Caco-2 (cell line): ENCODE measurements around the gene HP. TPM values are rescaled to one million over a fixed set of nuclear protein-coding genes. Genes with fewer than 3 reads are reported as not detected.
"Not testable (repeated sequence)": the region's sequence is repeated elsewhere in the genome, so short reads cannot be mapped to it uniquely, and the experiment has no call there.

ENCODE experiments used
- BruUV-seq: library from RNA; stranded (reverse); fragments of 400-500 nt; replicated peaks from 2 replicates; lab custom pipeline; 2021; lab: Mats Ljungman, UMichigan
- CTCF ChIA-PET: fragments of 300-600 bp; sonication (Branson Sonifier 250); formaldehyde crosslinking; loops from one replicate; lab custom pipeline; 2022; ENCODE audit warnings: antibody characterized with exemption; lab: Charles Lee
- POLR2A ChIA-PET: fragments of 300-600 bp; sonication (Branson Sonifier 250); formaldehyde crosslinking; loops from one replicate; lab custom pipeline; 2022; ENCODE audit warnings: antibody characterized with exemption; lab: Charles Lee
- DNase-seq, 2 experiments: peaks; one replicate each; pipeline versions ENCODE4 v3.0.0 to v3.0.0-alpha.2; 2020 to 2022
- H3K27me3 ChIP-seq: replicated peaks from 2 replicates; pipeline ENCODE4 v1.6.0; 2011; ENCODE audit warnings: low read length; ENCODE audit not compliant: control insufficient read depth, insufficient read depth
- H3K36me3 ChIP-seq: 2 replicates; pipeline ENCODE4 v1.5.1; 2011; ENCODE audit warnings: low read length; ENCODE audit not compliant: control insufficient read depth, insufficient read depth
- H3K4me1 ChIP-seq: fragments of 250-450 bp; sonication (Bioruptor Pico); 2 replicates; pipeline ENCODE4 v1.5.1; 2020; ENCODE audit warnings: mild to moderate bottlenecking
- H3K4me3 ChIP-seq: 2 replicates; pipeline ENCODE4 v1.5.1; 2011; ENCODE audit warnings: low read depth, mild to moderate bottlenecking, control low read depth, low read length
- H3K9me3 ChIP-seq: fragments of 250-450 bp; sonication (Bioruptor Pico); 2 replicates; pipeline ENCODE4 v1.5.1; 2020; ENCODE audit warnings: mild to moderate bottlenecking, moderate library complexity
- H3K27ac Mint-ChIP-seq: one replicate; pipeline ENCODE4 v1.8.0; 2022; ENCODE audit warnings: mixed read lengths; ENCODE audit not compliant: unreplicated experiment
- H3K27me3 Mint-ChIP-seq: one replicate; pipeline ENCODE4 v1.8.0; 2022; ENCODE audit warnings: mixed read lengths; ENCODE audit not compliant: insufficient read depth, unreplicated experiment
- H3K36me3 Mint-ChIP-seq: one replicate; pipeline ENCODE4 v1.8.0; 2022; ENCODE audit warnings: mild to moderate bottlenecking, mixed read lengths; ENCODE audit not compliant: insufficient read depth, unreplicated experiment
- H3K4me1 Mint-ChIP-seq: one replicate; pipeline ENCODE4 v1.8.0; 2022; ENCODE audit warnings: low read depth, mixed read lengths; ENCODE audit not compliant: unreplicated experiment
- H3K4me3 Mint-ChIP-seq: one replicate; pipeline ENCODE4 v1.8.0; 2022; ENCODE audit warnings: mild to moderate bottlenecking, moderate library complexity, mixed read lengths; ENCODE audit not compliant: unreplicated experiment
- H3K9me3 Mint-ChIP-seq: one replicate; pipeline ENCODE4 v1.8.0; 2022; ENCODE audit warnings: mixed read lengths; ENCODE audit not compliant: unreplicated experiment
- CTCF ChIP-seq, 2 experiments: fragments of 200-600 bp in 1 of 2; IDR thresholded peaks; 1 replicate in 1 of 2; 2 replicates in 1 of 2; pipeline versions ENCODE4 v1.5.1 to v1.8.0; 2011 to 2022; ENCODE audit warnings: antibody characterized with exemption in 1 of 2, control low read depth in 1 of 2, inconsistent platforms in 1 of 2, low read depth in 1 of 2, low read length in 1 of 2, mild to moderate bottlenecking in 1 of 2, moderate library complexity in 1 of 2; ENCODE audit not compliant: insufficient read depth in 1 of 2, severe bottlenecking in 1 of 2, unreplicated experiment in 1 of 2
- intact Hi-C: fragments of 100-400 bp; cut with micrococcal nuclease; formaldehyde crosslinking; loops from one replicate; pipeline ENCODE4 v1.10.0; 2022; ENCODE audit not compliant: unreplicated experiment
- total RNA-seq: library from RNA; stranded (reverse); gene quantifications from 2 replicates; pipeline ENCODE4 v1.2.3, GENCODE V29; 2022

HP gene
- total RNA-seq, 1 experiment from 2014 or later = 0.61 TPM

GRCh38 chr16:72076991-72077706, 22.8 kb downstream of the HP start:
- BruUV-seq, H3K9me3 Mint-ChIP-seq, H3K36me3 ChIP-seq, POLR2A ChIA-PET, intact Hi-C loops, H3K4me1 ChIP-seq, H3K27me3 Mint-ChIP-seq, H3K4me3 Mint-ChIP-seq, H3K27ac Mint-ChIP-seq, H3K4me1 Mint-ChIP-seq, H3K36me3 Mint-ChIP-seq, DNase-seq, H3K27me3 ChIP-seq, H3K4me3 ChIP-seq, H3K9me3 ChIP-seq: not testable (repeated sequence)
- CTCF ChIA-PET = interaction anchor here (1.0 kb wide), 1 partner anchor 8 kb away, joined by 3 read pairs; no protein-coding TSS in a partner anchor

- no peak overlapping the region for H3K27ac Mint-ChIP-seq
- POLR2A ChIA-PET = interaction anchor here (1.0 kb wide), 1 partner anchor 10 kb away, joined by 3 read pairs; the partner anchor contains the start of genes DHX38 and TXNL4B
- no peak for TF ChIP-seq CTCF (IDR thresholded peaks at IDR 0.05; ENCODE audit: insufficient read depth in 1 of 2, low read depth in 1 of 2, low read length in 1 of 2, severe bottlenecking in 1 of 2, unreplicated experiment in 1 of 2)
- peaks cover 42% of the 10 kb centered on the region for H3K36me3 Mint-ChIP-seq
- no peak for DNase-seq
- intact Hi-C loops = no loop called here
- Histone ChIP-seq H3K36me3 (peaks cover 2% of the 10 kb centered on the region), H3K4me3 (no peak overlapping the region), H3K9me3 (peaks cover 12% of the 10 kb centered on the region; the same call in 1 of the 2 replicates), H3K27me3 (no peaks in the 10 kb centered on the region), H3K4me1 (no peaks in the 10 kb centered on the region)
- CTCF ChIA-PET = no interaction called here
- BruUV-seq = no TSS peak
- peaks cover 8% of the 10 kb centered on the region for H3K4me1 Mint-ChIP-seq
- no peak overlapping the region for H3K4me3 Mint-ChIP-seq
- H3K27me3 Mint-ChIP-seq = no peaks in the 10 kb centered on the region
- peaks cover 27% of the 10 kb centered on the region for H3K9me3 Mint-ChIP-seq
These were observed 29.6 kb downstream of the HP start for GRCh38 chr16:72083778-72084404.

GRCh38 chr16:72084445-72084844, 30.1 kb downstream of the HP start:
- ChIA-PET CTCF (no interaction called here), POLR2A (no interaction called here)
- Mint-ChIP-seq H3K27ac (no peak overlapping the region), H3K4me3 (no peak overlapping the region), H3K36me3 (peaks cover 47% of the 10 kb centered on the region), H3K4me1 (peaks cover 8% of the 10 kb centered on the region), H3K9me3 (peaks cover 27% of the 10 kb centered on the region), H3K27me3 (no peaks in the 10 kb centered on the region)
- no TSS peak for BruUV-seq
- H3K9me3 ChIP-seq = peaks cover 12% of the 10 kb centered on the region; the same call in 1 of the 2 replicates
- no peaks in the 10 kb centered on the region for H3K4me1 ChIP-seq
- no peak for DNase-seq
- no peaks in the 10 kb centered on the region for H3K27me3 ChIP-seq
- TF ChIP-seq CTCF (IDR thresholded peaks at IDR 0.05; ENCODE audit: insufficient read depth in 1 of 2, low read depth in 1 of 2, low read length in 1 of 2, severe bottlenecking in 1 of 2, unreplicated experiment in 1 of 2) = no peak
- intact Hi-C loops = no loop called here
- H3K4me3 ChIP-seq = no peak overlapping the region
- peaks cover 2% of the 10 kb centered on the region for H3K36me3 ChIP-seq
